ENCODE measurements around the gene MT1HL1. TPM values are rescaled to one million over a fixed set of nuclear protein-coding genes. Genes with fewer than 3 reads are reported as not detected.
"Not testable (repeated sequence)": the region's sequence is repeated elsewhere in the genome, so short reads cannot be mapped to it uniquely, and the experiment has no call there.

Gene MT1HL1
- total RNA-seq, 2 donors from 2014 or later = not detected

GRCh38 chr1:236980673-236981072 lies 23.6 kb downstream of the MT1HL1 start:
- no peaks in the 10 kb centered on the region for H3K4me1 Mint-ChIP-seq
- ATAC-seq (no peak), DNase-seq (no peak)
- H3K27ac Mint-ChIP-seq = no peak overlapping the region
- H3K36me3 Mint-ChIP-seq (ENCODE audit: low read depth) = peaks cover 4% of the 10 kb centered on the region
- H3K4me3 Mint-ChIP-seq = no peak overlapping the region
- no peaks in the 10 kb centered on the region for H3K9me3 ChIP-seq (ENCODE audit: control insufficient read depth, low read length, poor library complexity, severe bottlenecking)
- peaks cover 10% of the 10 kb centered on the region for H3K27me3 Mint-ChIP-seq

- no peaks in the 10 kb centered on the region for H3K4me1 Mint-ChIP-seq
- H3K36me3 Mint-ChIP-seq (ENCODE audit: low read depth) = peaks cover 4% of the 10 kb centered on the region
- DNase-seq (no peak), ATAC-seq (no peak)
- no peak overlapping the region for H3K4me3 Mint-ChIP-seq
- no peaks in the 10 kb centered on the region for H3K9me3 ChIP-seq (ENCODE audit: control insufficient read depth, low read length, poor library complexity, severe bottlenecking)
- no peak overlapping the region for H3K27ac Mint-ChIP-seq
- peaks cover 12% of the 10 kb centered on the region for H3K27me3 Mint-ChIP-seq
Measured at GRCh38 chr1:236979149-236979900, 24.9 kb downstream of the MT1HL1 start.

GRCh38 chr1:236978740-236979139 lies 25.5 kb downstream of the MT1HL1 start:
- H3K27ac Mint-ChIP-seq = no peak overlapping the region
- peaks cover 18% of the 10 kb centered on the region for H3K27me3 Mint-ChIP-seq
- DNase-seq (no peak), ATAC-seq (no peak)
- H3K4me1 Mint-ChIP-seq = no peaks in the 10 kb centered on the region
- H3K9me3 ChIP-seq (ENCODE audit: control insufficient read depth, low read length, poor library complexity, severe bottlenecking) = no peaks in the 10 kb centered on the region
- H3K36me3 Mint-ChIP-seq (ENCODE audit: low read depth) = peaks cover 4% of the 10 kb centered on the region
- no peak overlapping the region for H3K4me3 Mint-ChIP-seq

- no peaks in the 10 kb centered on the region for H3K9me3 ChIP-seq (ENCODE audit: control insufficient read depth, low read length, poor library complexity, severe bottlenecking)
- DNase-seq (no peak), ATAC-seq (no peak)
- H3K4me1 Mint-ChIP-seq = no peaks in the 10 kb centered on the region
- H3K4me3 Mint-ChIP-seq = no peak overlapping the region
- no peak overlapping the region for H3K27ac Mint-ChIP-seq
- H3K36me3 Mint-ChIP-seq (ENCODE audit: low read depth) = peaks cover 6% of the 10 kb centered on the region
- peaks cover 34% of the 10 kb centered on the region for H3K27me3 Mint-ChIP-seq
Measured at GRCh38 chr1:236975461-236975860, 28.8 kb downstream of the MT1HL1 start.

GRCh38 chr1:236974025-236974424 lies 30.2 kb downstream of the MT1HL1 start:
- H3K27me3 Mint-ChIP-seq = peaks cover 35% of the 10 kb centered on the region
- not testable (repeated sequence) for H3K27ac Mint-ChIP-seq; H3K4me3 Mint-ChIP-seq; DNase-seq; ATAC-seq; H3K36me3 Mint-ChIP-seq (ENCODE audit: low read depth); H3K4me1 Mint-ChIP-seq; H3K9me3 ChIP-seq (ENCODE audit: control insufficient read depth, low read length, poor library complexity, severe bottlenecking)

- Mint-ChIP-seq H3K4me1 (no peaks in the 10 kb centered on the region), H3K4me3 (no peak overlapping the region), H3K27ac (no peak overlapping the region), H3K27me3 (peaks cover 33% of the 10 kb centered on the region), H3K36me3 (ENCODE audit: low read depth) (peaks cover 1% of the 10 kb centered on the region)
- DNase-seq = no peak
- ATAC-seq = no peak
- H3K9me3 ChIP-seq (ENCODE audit: control insufficient read depth, low read length, poor library complexity, severe bottlenecking) = no peaks in the 10 kb centered on the region
Measured at GRCh38 chr1:236966636-236967035, 37.6 kb downstream of the MT1HL1 start.

GRCh38 chr1:236963920-236964319 lies 40.3 kb downstream of the MT1HL1 start:
- Mint-ChIP-seq H3K27me3 (peaks cover 26% of the 10 kb centered on the region), H3K36me3 (ENCODE audit: low read depth) (no peaks in the 10 kb centered on the region), H3K4me3 (no peak overlapping the region), H3K27ac (no peak overlapping the region), H3K4me1 (no peaks in the 10 kb centered on the region)
- DNase-seq = no peak
- no peak for ATAC-seq
- no peaks in the 10 kb centered on the region for H3K9me3 ChIP-seq (ENCODE audit: control insufficient read depth, low read length, poor library complexity, severe bottlenecking)

- no peaks in the 10 kb centered on the region for H3K27me3 Mint-ChIP-seq
- H3K4me3 Mint-ChIP-seq = no peak overlapping the region
- DNase-seq (no peak), ATAC-seq (no peak)
- no peaks in the 10 kb centered on the region for H3K9me3 ChIP-seq (ENCODE audit: control insufficient read depth, low read length, poor library complexity, severe bottlenecking)
- no peaks in the 10 kb centered on the region for H3K36me3 Mint-ChIP-seq (ENCODE audit: low read depth)
- no peak overlapping the region for H3K27ac Mint-ChIP-seq
- no peaks in the 10 kb centered on the region for H3K4me1 Mint-ChIP-seq
Measured at GRCh38 chr1:236959112-236959511, 45.1 kb downstream of the MT1HL1 start.

GRCh38 chr1:236957235-236957634 lies 47.0 kb downstream of the MT1HL1 start:
- no peaks in the 10 kb centered on the region for H3K9me3 ChIP-seq (ENCODE audit: control insufficient read depth, low read length, poor library complexity, severe bottlenecking)
- ATAC-seq (no peak), DNase-seq (no peak)
- no peak overlapping the region for H3K4me3 Mint-ChIP-seq
- no peaks in the 10 kb centered on the region for H3K27me3 Mint-ChIP-seq
- H3K27ac Mint-ChIP-seq = no peak overlapping the region
- no peaks in the 10 kb centered on the region for H3K4me1 Mint-ChIP-seq
- H3K36me3 Mint-ChIP-seq (ENCODE audit: low read depth) = no peaks in the 10 kb centered on the region

Other genes with a start within 250 kb of the MT1HL1 start
- gene MTR, start 209.1 kb downstream of the MT1HL1 start, total RNA-seq = 10 to 100 TPM; 45.8 to 52.0 TPM
- under 1 TPM; 0.05 to 0.39 TPM for gene RYR2, start 37.7 kb upstream of the MT1HL1 start, total RNA-seq

Data from T-helper 17 cell (primary cell).